H1 (cell line): Measurements from ENCODE around the gene CEP135. TPM values are rescaled to one million over a fixed set of nuclear protein-coding genes. Genes with fewer than 3 reads are reported as not detected.

ENCODE experiments used
- CTCF ChIA-PET: fragments of 300-600 bp; sonication (Branson Sonifier 250); formaldehyde crosslinking; loops from one replicate; lab custom pipeline; 2021; ENCODE audit not compliant: partially characterized antibody; lab: Charles Lee
- POLR2A ChIA-PET: fragments of 300-600 bp; sonication (Branson Sonifier 250); formaldehyde crosslinking; loops from one replicate; lab custom pipeline; 2021; ENCODE audit warnings: inconsistent platforms; ENCODE audit not compliant: partially characterized antibody; lab: Charles Lee
- DNase-seq, 2 experiments: peaks; one replicate each; pipeline versions ENCODE4 v3.0.0 to v3.0.0-alpha.2; 2010 to 2022; ENCODE audit warnings: low spot score in 2 of 2, low read depth in 1 of 2, mixed read lengths in 1 of 2
- FAIRE-seq: peaks from 2 replicates; lab custom pipeline; 2011; peaks lifted over from hg19 to GRCh38; lab: Jason Lieb, UNC
- H2AFZ ChIP-seq: 2 replicates; pipeline ENCODE4 v1.8.1; 2012; ENCODE audit warnings: low read length, inconsistent platforms
- H2AK5ac ChIP-seq: 2 replicates; pipeline ENCODE4 v1.6.1; 2013; ENCODE audit warnings: low read depth, low read length
- H2BK120ac ChIP-seq: replicated peaks from 2 replicates; pipeline ENCODE3; 2013; ENCODE audit warnings: low read depth, low read length, inconsistent platforms
- H2BK12ac ChIP-seq: 2 replicates; pipeline ENCODE4 v1.6.1; 2013; ENCODE audit warnings: low read depth, low read length
- H2BK15ac ChIP-seq: 2 replicates; pipeline ENCODE4 v1.6.1; 2013; ENCODE audit warnings: low read length
- H2BK20ac ChIP-seq: 2 replicates; pipeline ENCODE4 v1.6.1; 2013; ENCODE audit warnings: low read length
- H2BK5ac ChIP-seq: 2 replicates; pipeline ENCODE4 v1.6.1; 2013; ENCODE audit warnings: low read depth, low read length
- H3K14ac ChIP-seq: 2 replicates; pipeline ENCODE4 v1.6.1; 2013; ENCODE audit warnings: inconsistent platforms; ENCODE audit not compliant: insufficient read length
- H3K18ac ChIP-seq: 2 replicates; pipeline ENCODE4 v1.6.1; 2013; ENCODE audit warnings: low read length; ENCODE audit errors: extremely low read depth
- H3K23ac ChIP-seq: 2 replicates; pipeline ENCODE4 v1.6.1; 2013; ENCODE audit warnings: inconsistent platforms; ENCODE audit not compliant: insufficient read length
- H3K23me2 ChIP-seq: 2 replicates; pipeline ENCODE4 v1.6.1; 2013; ENCODE audit warnings: low read depth, low read length
- H3K27ac ChIP-seq: 2 replicates; pipeline ENCODE4 v1.6.1; 2011; ENCODE audit warnings: low read depth, low read length, inconsistent platforms
- H3K27me3 ChIP-seq, 4 experiments: replicated peaks in 1 of 4; 1 replicate in 1 of 4; 2 replicates in 3 of 4; pipeline versions ENCODE4 v1.6.1 to v1.8.1; 2011 to 2013; ENCODE audit warnings: low read length in 3 of 4, mild to moderate bottlenecking in 3 of 4, inconsistent platforms in 2 of 4, mixed read lengths in 2 of 4, moderate library complexity in 1 of 4; ENCODE audit not compliant: control insufficient read depth in 3 of 4, insufficient read depth in 3 of 4; ENCODE audit errors: extremely low read depth in 1 of 4
- H3K36me3 ChIP-seq, 4 experiments: 2 replicates each; pipeline versions ENCODE4 v1.6.1 to v1.8.1; 2011 to 2013; ENCODE audit warnings: mild to moderate bottlenecking in 4 of 4, low read length in 3 of 4, moderate library complexity in 2 of 4, control low read depth in 1 of 4, inconsistent platforms in 1 of 4; ENCODE audit not compliant: insufficient read depth in 4 of 4, control insufficient read depth in 2 of 4
- H3K4ac ChIP-seq: replicated peaks from 2 replicates; pipeline ENCODE3; 2013; ENCODE audit warnings: low read length, low read depth, mixed read lengths, inconsistent platforms; ENCODE audit not compliant: insufficient read length
- H3K4me1 ChIP-seq, 4 experiments: replicated peaks in 1 of 4; 1 replicate in 1 of 4; 2 replicates in 3 of 4; pipeline versions ENCODE4 v1.6.1 to v1.8.1; 2011 to 2013; ENCODE audit warnings: low read length in 3 of 4, inconsistent platforms in 2 of 4, mixed read lengths in 1 of 4; ENCODE audit not compliant: insufficient read depth in 4 of 4, control insufficient read depth in 3 of 4
- H3K4me2 ChIP-seq, 2 experiments: 2 replicates each; pipeline versions ENCODE4 v1.6.1 to v1.8.1; 2011 to 2013; ENCODE audit warnings: low read depth in 2 of 2, low read length in 2 of 2, control low read depth in 1 of 2, inconsistent platforms in 1 of 2, mild to moderate bottlenecking in 1 of 2; ENCODE audit not compliant: insufficient read depth in 1 of 2
- H3K4me3 ChIP-seq, 4 experiments: fragments of 200-600, 300-600 bp in 1 of 4; sonication (generic), shearing (Covaris generic), sonication (Bioruptor Twin) in 1 of 4; 2 replicates each; pipeline versions ENCODE4 v1.5.1 to v1.8.1; 2011 to 2016; ENCODE audit warnings: low read length in 4 of 4, low read depth in 3 of 4, control low read depth in 2 of 4, inconsistent platforms in 2 of 4, mild to moderate bottlenecking in 2 of 4, mixed read lengths in 1 of 4, moderate library complexity in 1 of 4; ENCODE audit not compliant: insufficient read depth in 2 of 4; ENCODE audit errors: extremely low read depth in 1 of 4
- H3K56ac ChIP-seq: replicated peaks from 2 replicates; pipeline ENCODE3; 2013; ENCODE audit warnings: low read depth, mild to moderate bottlenecking, mixed read lengths, low read length, inconsistent platforms; ENCODE audit not compliant: insufficient read length
- H3K79me1 ChIP-seq: 2 replicates; pipeline ENCODE4 v1.6.1; 2013; ENCODE audit warnings: low read depth, low read length, control low read depth
- H3K79me2 ChIP-seq, 2 experiments: 2 replicates each; pipeline versions ENCODE4 v1.6.1 to v1.8.1; 2012 to 2013; ENCODE audit warnings: low read length in 2 of 2, mild to moderate bottlenecking in 2 of 2, inconsistent platforms in 1 of 2; ENCODE audit not compliant: insufficient read depth in 2 of 2, control insufficient read depth in 1 of 2
- H3K9ac ChIP-seq, 4 experiments: replicated peaks in 1 of 4; 1 replicate in 1 of 4; 2 replicates in 3 of 4; pipeline versions ENCODE4 v1.6.1 to v1.8.1; 2011 to 2013; ENCODE audit warnings: low read depth in 3 of 4, low read length in 3 of 4, control low read depth in 2 of 4, mild to moderate bottlenecking in 2 of 4, moderate library complexity in 2 of 4, inconsistent platforms in 1 of 4; ENCODE audit errors: extremely low read depth in 1 of 4
- H3K9me3 ChIP-seq, 2 experiments: 2 replicates each; pipeline versions ENCODE4 v1.6.1 to v1.8.1; 2012 to 2013; ENCODE audit warnings: mild to moderate bottlenecking in 2 of 2, moderate library complexity in 2 of 2, control low read depth in 1 of 2, inconsistent platforms in 1 of 2, low read depth in 1 of 2, low read length in 1 of 2, mixed read lengths in 1 of 2; ENCODE audit not compliant: insufficient read depth in 2 of 2
- H4K20me1 ChIP-seq, 2 experiments: replicated peaks in 1 of 2; 2 replicates each; pipeline versions ENCODE3 to v1.8.1; 2011 to 2013; ENCODE audit warnings: inconsistent platforms in 2 of 2, low read length in 2 of 2, mild to moderate bottlenecking in 1 of 2; ENCODE audit not compliant: insufficient read depth in 2 of 2, control insufficient read depth in 1 of 2
- H4K5ac ChIP-seq: 2 replicates; pipeline ENCODE4 v1.6.1; 2013; ENCODE audit warnings: low read length, low read depth, mixed read lengths, inconsistent platforms; ENCODE audit not compliant: insufficient read length
- H4K8ac ChIP-seq: 2 replicates; pipeline ENCODE4 v1.8.0; 2013; ENCODE audit warnings: mild to moderate bottlenecking, moderate library complexity, low read length, inconsistent platforms; ENCODE audit not compliant: insufficient read depth; ENCODE audit errors: extremely low read depth
- H4K91ac ChIP-seq: replicated peaks from 2 replicates; pipeline ENCODE3; 2013; ENCODE audit warnings: low read length, mixed read lengths, inconsistent platforms; ENCODE audit not compliant: insufficient read length
- SP1 ChIP-seq: IDR thresholded peaks from 2 replicates; pipeline ENCODE4 v1.6.1; 2011; ENCODE audit warnings: low read depth, low read length
- WGBS, 2 experiments: shearing (Covaris generic) in 1 of 2; methylation state at CpG; one replicate each; pipeline versions ENCODE4 v1.1.6 to v1.1.7; 2013 to 2015; ENCODE audit warnings: low lambda C conversion rate in 2 of 2, mixed read lengths in 2 of 2, inconsistent platforms in 1 of 2, low coverage in 1 of 2, missing lambda C conversion rate in 1 of 2; ENCODE audit not compliant: insufficient replicate concordance in 2 of 2, insufficient coverage in 1 of 2, insufficient read length in 1 of 2; ENCODE audit errors: extremely low coverage in 1 of 2, missing lambda C conversion rate in 1 of 2; 5-methylcytosine and 5-hydroxymethylcytosine counted together
- polyA plus RNA-seq, 7 experiments: library from polyadenylated mRNA; depleted of rRNA in 3 of 7; stranded (reverse) in 5 of 7; unstranded in 2 of 7; fragments of >200 nt in 5 of 7; fragments of 200-250 nt in 2 of 7; gene quantifications; 1 replicate in 5 of 7; 2 replicates in 1 of 7; 4 replicates in 1 of 7; pipeline versions ENCODE4 v1.2.1 to v1.2.3, GENCODE V29; 2011 to 2013; ENCODE audit warnings: missing spikeins in 2 of 7, mixed read lengths in 2 of 7
- total RNA-seq: library from RNA; stranded (reverse); fragmentation: NEBNext Ultra II Directional; extraction: Animal tissue kit (Norgen Biotek cat#: 25700); gene quantifications from 2 replicates; pipeline ENCODE4 v1.2.1, GENCODE V29; 2021

The CEP135 gene
- total and polyA plus RNA-seq, 2 of the 8 experiments (the other 6 are each of a cell fraction or from before 2014, with no cell fraction given), result 2.7 to 14.5 TPM

- H2BK12ac ChIP-seq, result no peak overlapping the region
- H4K91ac ChIP-seq, result no peak overlapping the region
- peaks cover 0 to 3% (median 2%) of the 10 kb centered on the region in 4 experiments; a peak in 2 of 7 replicates for H3K4me1 ChIP-seq
- no peaks in the 10 kb centered on the region for H3K79me1 ChIP-seq
- DNase-seq (no peak), FAIRE-seq (no peak)
- no peak overlapping the region for H4K8ac ChIP-seq
- no peak overlapping the region for H3K4me2 ChIP-seq
- H2AK5ac ChIP-seq, result no peak overlapping the region
- no peak overlapping the region for H2AFZ ChIP-seq
- H3K23me2 ChIP-seq, result no peaks in the 10 kb centered on the region
- no peak overlapping the region for H3K9ac ChIP-seq
- ChIA-PET POLR2A (no interaction called here), CTCF (no interaction called here)
- H3K23ac ChIP-seq, result no peak overlapping the region
- H3K36me3 ChIP-seq, result no peaks in the 10 kb centered on the region
- H2BK15ac ChIP-seq, result no peak overlapping the region
- no peak overlapping the region for H2BK5ac ChIP-seq
- H3K27me3 ChIP-seq, result no peaks in the 10 kb centered on the region
- no peak overlapping the region for H3K14ac ChIP-seq
- H3K4ac ChIP-seq, result no peak overlapping the region
- no peaks in the 10 kb centered on the region for H3K79me2 ChIP-seq
- no peak overlapping the region for H3K27ac ChIP-seq
- WGBS, 2 experiments, result 84% methylated on average over 2 of the region's 2 CpGs; no CpG with 5 or more reads in 1 of the 2 experiments
- no peak for TF ChIP-seq SP1
- H3K56ac ChIP-seq, result no peak overlapping the region
- H3K4me3 ChIP-seq, result no peak overlapping the region
- H3K18ac ChIP-seq, result no peak overlapping the region
- no peak overlapping the region for H4K5ac ChIP-seq
- H3K9me3 ChIP-seq, result no peaks in the 10 kb centered on the region
- H4K20me1 ChIP-seq, result no peaks in the 10 kb centered on the region
- no peak overlapping the region for H2BK120ac ChIP-seq
- H2BK20ac ChIP-seq, result no peak overlapping the region
Observed at GRCh38 chr4:55927803-55928437, 20.8 kb upstream of the CEP135 start.
